ENCODE results near the gene KANK2. TPM values are rescaled to one million over a fixed set of nuclear protein-coding genes. Genes with fewer than 3 reads are reported as not detected.
A peak's percentile ranks its signal among the peaks of the same experiment; 100 is the strongest.
"Not testable (repeated sequence)": the region's sequence is repeated elsewhere in the genome, so short reads cannot be mapped to it uniquely, and the experiment has no call there.

Gene KANK2
- total RNA-seq, 1 donor from 2014 or later: 23.0 TPM

GRCh38 chr19:11140896-11141295 is 56.4 kb downstream of the KANK2 start:
- TF ChIP-seq, protein P1, sequence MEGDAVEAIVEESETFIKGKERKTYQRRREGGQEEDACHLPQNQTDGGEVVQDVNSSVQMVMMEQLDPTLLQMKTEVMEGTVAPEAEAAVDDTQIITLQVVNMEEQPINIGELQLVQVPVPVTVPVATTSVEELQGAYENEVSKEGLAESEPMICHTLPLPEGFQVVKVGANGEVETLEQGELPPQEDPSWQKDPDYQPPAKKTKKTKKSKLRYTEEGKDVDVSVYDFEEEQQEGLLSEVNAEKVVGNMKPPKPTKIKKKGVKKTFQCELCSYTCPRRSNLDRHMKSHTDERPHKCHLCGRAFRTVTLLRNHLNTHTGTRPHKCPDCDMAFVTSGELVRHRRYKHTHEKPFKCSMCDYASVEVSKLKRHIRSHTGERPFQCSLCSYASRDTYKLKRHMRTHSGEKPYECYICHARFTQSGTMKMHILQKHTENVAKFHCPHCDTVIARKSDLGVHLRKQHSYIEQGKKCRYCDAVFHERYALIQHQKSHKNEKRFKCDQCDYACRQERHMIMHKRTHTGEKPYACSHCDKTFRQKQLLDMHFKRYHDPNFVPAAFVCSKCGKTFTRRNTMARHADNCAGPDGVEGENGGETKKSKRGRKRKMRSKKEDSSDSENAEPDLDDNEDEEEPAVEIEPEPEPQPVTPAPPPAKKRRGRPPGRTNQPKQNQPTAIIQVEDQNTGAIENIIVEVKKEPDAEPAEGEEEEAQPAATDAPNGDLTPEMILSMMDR (IDR thresholded peaks at IDR 0.05; ENCODE audit: partially characterized antibody, unreplicated experiment): no peak
- Mint-ChIP-seq H3K36me3 (ENCODE audit: unreplicated experiment) (no peaks in the 10 kb centered on the region), H3K4me3 (ENCODE audit: unreplicated experiment) (no peak overlapping the region), H3K27ac (ENCODE audit: unreplicated experiment) (no peak overlapping the region), H3K27me3 (ENCODE audit: unreplicated experiment) (peaks cover 10% of the 10 kb centered on the region), H3K4me1 (ENCODE audit: low read depth, unreplicated experiment) (no peaks in the 10 kb centered on the region), H3K9me3 (ENCODE audit: unreplicated experiment) (peaks cover 4% of the 10 kb centered on the region)
- DNase-seq: no peak

GRCh38 chr19:11140023-11140538 is 57.3 kb downstream of the KANK2 start:
- not testable (repeated sequence) for H3K27ac Mint-ChIP-seq (ENCODE audit: unreplicated experiment); H3K4me3 Mint-ChIP-seq (ENCODE audit: unreplicated experiment); H3K36me3 Mint-ChIP-seq (ENCODE audit: unreplicated experiment); H3K9me3 Mint-ChIP-seq (ENCODE audit: unreplicated experiment); DNase-seq; H3K4me1 Mint-ChIP-seq (ENCODE audit: low read depth, unreplicated experiment)
- peaks cover 11% of the 10 kb centered on the region for H3K27me3 Mint-ChIP-seq (ENCODE audit: unreplicated experiment)

DNA sequence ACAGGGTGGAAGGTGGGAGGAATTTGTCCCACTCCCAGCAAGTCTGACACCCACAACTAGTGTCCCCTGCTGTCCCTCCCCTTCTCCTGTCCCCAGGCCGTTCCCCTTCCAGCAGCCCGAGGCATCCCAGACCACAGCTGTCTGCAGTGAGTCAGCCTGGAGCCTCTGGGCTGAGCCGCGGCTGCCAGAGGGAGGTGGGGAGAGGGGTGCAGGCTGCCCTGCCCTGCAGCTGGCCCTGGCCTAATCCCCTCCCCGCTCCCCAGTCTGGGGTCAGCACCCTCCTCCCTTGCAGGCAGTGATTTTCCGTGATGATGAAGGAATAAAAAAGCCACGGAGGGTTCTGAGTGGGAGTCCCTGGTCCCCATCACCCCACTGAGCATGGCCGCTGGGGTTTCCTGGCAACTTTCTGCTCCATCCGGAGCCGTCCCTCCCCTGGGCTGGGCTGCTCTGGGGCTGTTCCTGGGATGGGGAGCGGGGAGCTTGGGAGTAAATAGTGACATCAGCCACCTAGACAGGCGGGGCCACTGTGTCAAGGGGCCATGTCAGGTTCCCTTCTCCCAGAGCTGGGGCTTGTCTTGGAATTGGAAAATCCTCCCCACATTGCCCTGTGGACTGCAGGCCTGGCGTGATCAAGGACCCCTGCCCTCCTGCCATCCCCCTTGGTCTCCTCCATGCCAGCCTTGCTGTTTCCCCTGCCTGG is 58.6 kb downstream of the KANK2 start:
- H3K4me1 Mint-ChIP-seq (ENCODE audit: low read depth, unreplicated experiment): no peaks in the 10 kb centered on the region
- peak; percentile 75 for DNase-seq
- peaks cover 11% of the 10 kb centered on the region for H3K27me3 Mint-ChIP-seq (ENCODE audit: unreplicated experiment)
- H3K36me3 Mint-ChIP-seq (ENCODE audit: unreplicated experiment): no peaks in the 10 kb centered on the region
- H3K9me3 Mint-ChIP-seq (ENCODE audit: unreplicated experiment): peaks cover 4% of the 10 kb centered on the region
- H3K27ac Mint-ChIP-seq (ENCODE audit: unreplicated experiment): peak overlapping the region; percentile 72
- no peak overlapping the region for H3K4me3 Mint-ChIP-seq (ENCODE audit: unreplicated experiment)
- TF ChIP-seq, protein P1 (IDR thresholded peaks at IDR 0.05; ENCODE audit: partially characterized antibody, unreplicated experiment): no peak

GRCh38 chr19:11137542-11138384 is 59.6 kb downstream of the KANK2 start:
- H3K36me3 Mint-ChIP-seq (ENCODE audit: unreplicated experiment): no peaks in the 10 kb centered on the region
- no peaks in the 10 kb centered on the region for H3K4me1 Mint-ChIP-seq (ENCODE audit: low read depth, unreplicated experiment)
- peak; percentile 84 for DNase-seq
- peak overlapping the region; percentile 87 for H3K4me3 Mint-ChIP-seq (ENCODE audit: unreplicated experiment)
- peak overlapping the region; percentile 96 for H3K27ac Mint-ChIP-seq (ENCODE audit: unreplicated experiment)
- peaks cover 9% of the 10 kb centered on the region for H3K9me3 Mint-ChIP-seq (ENCODE audit: unreplicated experiment)
- TF ChIP-seq, protein P1 (IDR thresholded peaks at IDR 0.05; ENCODE audit: partially characterized antibody, unreplicated experiment): peak; percentile 65
- H3K27me3 Mint-ChIP-seq (ENCODE audit: unreplicated experiment): peaks cover 11% of the 10 kb centered on the region

DNA sequence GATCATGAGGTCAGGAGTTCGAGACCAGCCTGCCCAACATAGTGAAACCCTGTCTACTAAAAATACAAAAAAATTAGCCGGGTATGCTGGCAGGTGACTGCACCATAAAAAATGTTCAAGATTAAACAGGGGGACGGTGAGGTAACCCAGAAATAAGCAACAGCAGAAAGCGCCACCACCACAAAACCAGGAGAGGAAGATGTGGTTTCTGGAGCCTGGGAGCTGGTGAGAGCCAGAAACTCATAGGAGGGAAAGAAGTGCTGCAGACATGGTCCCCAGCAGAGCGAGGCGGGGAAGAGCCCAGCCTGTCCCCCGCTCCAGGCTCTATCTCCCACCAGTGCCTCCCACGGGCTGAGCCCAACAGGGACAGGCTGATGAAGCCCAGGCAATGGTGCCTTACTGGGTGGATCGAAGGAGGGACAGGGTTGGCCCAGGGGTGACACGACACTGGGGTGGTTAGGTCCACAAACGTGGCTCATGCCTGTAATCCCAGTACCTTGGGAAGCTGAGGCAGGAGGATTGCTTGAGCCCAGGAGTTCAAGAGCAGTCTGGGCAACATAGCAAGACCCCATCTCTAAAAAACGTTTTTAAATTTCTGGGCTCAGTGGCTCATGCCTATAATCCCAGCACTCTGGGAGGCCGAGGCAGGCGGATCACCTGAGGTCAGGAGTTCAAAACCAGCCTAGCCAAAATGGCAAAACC is 60.8 kb downstream of the KANK2 start:
- Mint-ChIP-seq H3K27ac (ENCODE audit: unreplicated experiment) (peak overlapping the region; percentile 96), H3K4me1 (ENCODE audit: low read depth, unreplicated experiment) (no peaks in the 10 kb centered on the region), H3K4me3 (ENCODE audit: unreplicated experiment) (no peak overlapping the region), H3K27me3 (ENCODE audit: unreplicated experiment) (peaks cover 11% of the 10 kb centered on the region), H3K36me3 (ENCODE audit: unreplicated experiment) (no peaks in the 10 kb centered on the region), H3K9me3 (ENCODE audit: unreplicated experiment) (peaks cover 12% of the 10 kb centered on the region)
- no peak for DNase-seq
- TF ChIP-seq, protein P1 (IDR thresholded peaks at IDR 0.05; ENCODE audit: partially characterized antibody, unreplicated experiment): no peak

Measured in glutamatergic neuron (in vitro differentiated cells).